ENCODE measurements around the gene EFNA2.

EFNA2 gene

DNA sequence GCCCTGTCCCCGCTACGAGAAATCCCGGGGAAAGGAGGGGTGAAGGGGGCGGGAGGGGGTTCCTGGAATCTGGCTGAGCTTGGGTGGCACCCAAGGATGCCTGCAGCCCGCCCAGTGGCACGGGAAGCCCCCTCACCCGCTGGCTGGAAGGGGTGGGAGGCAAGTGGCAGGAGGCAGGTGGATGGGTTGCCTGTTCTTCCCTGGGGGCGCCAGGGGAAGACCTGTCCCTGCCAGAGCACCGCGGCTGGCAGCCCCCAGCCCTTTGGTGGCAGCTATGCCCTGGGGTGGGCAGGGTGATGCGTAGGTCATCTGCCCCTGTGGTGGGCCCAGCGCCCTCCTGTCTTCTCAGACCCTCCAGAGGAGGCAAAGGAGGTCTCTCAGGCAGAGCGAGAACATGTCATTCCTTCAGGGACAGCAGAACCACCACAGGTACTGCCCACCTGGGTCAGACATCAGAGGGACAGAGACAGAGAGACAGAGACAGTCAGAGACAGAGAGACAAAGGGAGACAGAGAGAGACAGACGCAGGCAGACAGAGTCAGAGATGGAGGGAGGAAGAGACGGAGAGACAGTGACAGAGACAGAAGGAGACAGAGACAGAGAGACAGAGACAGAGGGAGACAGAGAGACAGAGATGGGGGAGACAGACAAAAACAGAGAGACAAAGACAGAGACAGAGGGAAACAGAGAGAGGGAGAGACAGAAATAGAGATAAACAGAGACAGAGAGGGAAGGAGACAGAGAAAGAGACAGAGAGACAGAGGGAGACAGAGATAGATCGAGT is 36.7 kb downstream of the EFNA2 start:
- H3K4me1 ChIP-seq = no peaks in the 10 kb centered on the region
- no peaks in the 10 kb centered on the region for H3K36me3 ChIP-seq (ENCODE audit: control insufficient read depth, insufficient read depth, low read length)
- H2AFZ ChIP-seq = no peak overlapping the region
- H3K4me3 ChIP-seq (ENCODE audit: low read depth, low read length) = no peak overlapping the region
- no peaks in the 10 kb centered on the region for H3K27me3 ChIP-seq (ENCODE audit: control insufficient read depth, insufficient read depth, low read length)
- H3K9ac ChIP-seq = no peak overlapping the region
- no peak for TF ChIP-seq CTCF (IDR thresholded peaks at IDR 0.05)
- no peak overlapping the region for H3K4me2 ChIP-seq (ENCODE audit: low read length)
- H3K9me3 ChIP-seq (ENCODE audit: control insufficient read depth, low read length) = no peaks in the 10 kb centered on the region
- no peak overlapping the region for H3K27ac ChIP-seq
- H3K79me2 ChIP-seq = no peaks in the 10 kb centered on the region

DNA sequence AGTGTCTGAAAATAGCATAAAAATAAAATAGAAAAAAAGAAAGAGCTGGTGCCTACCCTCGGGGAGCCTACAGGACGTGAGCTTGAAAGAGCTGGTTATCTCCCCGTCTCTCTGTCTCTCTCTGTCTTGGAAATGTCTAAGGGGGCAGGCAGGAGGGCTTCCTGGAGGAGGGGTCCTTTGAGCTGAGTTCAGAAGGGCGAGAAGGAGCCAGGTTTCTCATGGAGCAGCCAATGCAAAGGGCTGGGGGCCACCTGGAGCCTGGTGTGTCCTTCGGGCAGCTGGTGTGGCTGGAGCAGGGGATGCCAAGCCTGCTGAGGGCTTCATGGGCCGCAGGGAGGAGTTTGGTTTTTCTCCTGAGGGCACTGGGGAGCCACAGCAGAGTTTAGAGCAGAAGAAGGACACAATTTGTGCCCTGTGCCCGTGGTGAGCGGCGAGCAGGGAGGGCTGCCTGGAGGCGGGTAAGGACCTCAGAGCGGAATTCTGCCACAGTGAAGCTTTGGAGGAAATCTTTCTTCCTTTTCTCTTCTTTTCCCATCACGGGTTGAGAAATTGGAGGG is 38.7 kb downstream of the EFNA2 start:
- Histone ChIP-seq H3K4me3 (ENCODE audit: low read depth, low read length) (peak overlapping the region; percentile 20), H3K4me2 (ENCODE audit: low read length) (no peak overlapping the region), H3K27ac (no peak overlapping the region), H3K4me1 (no peaks in the 10 kb centered on the region), H3K79me2 (no peaks in the 10 kb centered on the region), H3K9ac (no peak overlapping the region), H2AFZ (no peak overlapping the region), H3K36me3 (ENCODE audit: control insufficient read depth, insufficient read depth, low read length) (no peaks in the 10 kb centered on the region), H3K27me3 (ENCODE audit: control insufficient read depth, insufficient read depth, low read length) (no peaks in the 10 kb centered on the region), H3K9me3 (ENCODE audit: control insufficient read depth, low read length) (no peaks in the 10 kb centered on the region)
- no peak for TF ChIP-seq CTCF (IDR thresholded peaks at IDR 0.05)

GRCh38 chr19:1324806-1325567 is 39.3 kb downstream of the EFNA2 start:
- Histone ChIP-seq H3K27me3 (ENCODE audit: control insufficient read depth, insufficient read depth, low read length) (no peaks in the 10 kb centered on the region), H3K4me3 (ENCODE audit: low read depth, low read length) (peak overlapping the region; percentile 20), H3K79me2 (no peaks in the 10 kb centered on the region), H3K36me3 (ENCODE audit: control insufficient read depth, insufficient read depth, low read length) (no peaks in the 10 kb centered on the region), H3K9ac (no peak overlapping the region), H3K4me1 (no peaks in the 10 kb centered on the region), H3K4me2 (ENCODE audit: low read length) (peak overlapping the region; percentile 55), H3K9me3 (ENCODE audit: control insufficient read depth, low read length) (no peaks in the 10 kb centered on the region), H3K27ac (no peak overlapping the region), H2AFZ (peak overlapping the region; percentile 81)
- no peak for TF ChIP-seq CTCF (IDR thresholded peaks at IDR 0.05)

DNA sequence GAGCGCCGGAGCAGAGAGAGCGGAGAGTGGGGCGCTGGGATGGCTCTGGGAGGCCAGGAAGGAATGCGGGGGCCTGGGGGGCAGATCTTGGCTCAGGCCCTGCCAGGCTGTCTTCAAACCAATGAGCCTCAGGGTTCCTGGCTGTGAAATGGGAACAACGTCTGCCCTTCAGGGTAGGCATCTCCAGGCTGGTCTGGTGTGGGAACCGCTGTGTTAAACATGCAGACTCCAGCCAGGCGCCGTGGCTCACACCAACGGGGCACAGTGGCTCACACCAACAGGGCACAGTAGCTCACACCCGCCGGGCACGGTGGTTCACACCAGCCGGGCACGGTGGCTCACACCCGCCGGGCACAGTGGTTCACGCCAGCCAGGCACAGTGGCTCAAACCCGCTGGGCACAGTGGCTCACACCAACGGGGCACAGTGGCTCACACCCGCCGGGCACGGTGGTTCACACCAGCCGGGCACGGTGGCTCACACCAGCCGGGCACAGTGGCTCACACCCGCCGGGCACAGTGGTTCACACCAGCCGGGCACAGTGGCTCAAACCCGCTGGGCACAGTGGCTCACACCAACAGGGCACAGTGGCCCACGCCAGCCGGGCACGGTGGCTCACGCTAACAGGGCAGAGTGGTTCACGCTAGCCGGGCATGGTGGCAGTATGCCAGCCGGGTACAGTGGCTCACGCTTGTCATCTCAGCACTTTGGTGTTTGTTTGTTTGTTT is 40.1 kb downstream of the EFNA2 start:
- Histone ChIP-seq H3K36me3 (ENCODE audit: control insufficient read depth, insufficient read depth, low read length) (no peaks in the 10 kb centered on the region), H3K4me2 (ENCODE audit: low read length) (peak overlapping the region; percentile 55), H3K27me3 (ENCODE audit: control insufficient read depth, insufficient read depth, low read length) (no peaks in the 10 kb centered on the region), H2AFZ (peak overlapping the region; percentile 81), H3K9me3 (ENCODE audit: control insufficient read depth, low read length) (no peaks in the 10 kb centered on the region), H3K4me3 (ENCODE audit: low read depth, low read length) (peak overlapping the region; percentile 20), H3K79me2 (no peaks in the 10 kb centered on the region), H3K9ac (no peak overlapping the region), H3K27ac (no peak overlapping the region), H3K4me1 (no peaks in the 10 kb centered on the region)
- TF ChIP-seq CTCF (IDR thresholded peaks at IDR 0.05) = no peak
